Sigmoid colon (tissue), 7 donors: ENCODE results near the gene FAM149A. TPM values are rescaled to one million over a fixed set of nuclear protein-coding genes. Genes with fewer than 3 reads are reported as not detected.

Source experiments
- DNase-seq: peaks from one replicate; pipeline ENCODE4 v3.0.0-alpha.2; 2019
- H3K27ac ChIP-seq, 4 donors: fragments of 200-600 bp; sonication (generic); one replicate each; pipeline ENCODE4 v1.5.1; 2016 to 2019; ENCODE audit warnings: mild to moderate bottlenecking in 1 of 4
- H3K27me3 ChIP-seq, 3 donors: fragments of 200-600 bp; sonication (generic); one replicate each; pipeline ENCODE4 v1.5.1; 2019; ENCODE audit warnings: mild to moderate bottlenecking in 1 of 3
- H3K36me3 ChIP-seq, 4 donors: fragments of 200-600 bp; sonication (generic); one replicate each; pipeline ENCODE4 v1.5.1; 2016 to 2019
- H3K4me1 ChIP-seq, 4 donors: fragments of 200-600 bp; sonication (generic); one replicate each; pipeline ENCODE4 v1.5.1; 2017 to 2019
- H3K4me3 ChIP-seq, 4 donors: fragments of 200-600 bp; sonication (generic); one replicate each; pipeline ENCODE4 v1.5.1; 2017 to 2019; ENCODE audit warnings: mild to moderate bottlenecking in 2 of 4, moderate library complexity in 1 of 4
- H3K9me3 ChIP-seq, 4 donors: fragments of 200-600 bp in 3 of 4; sonication (generic) in 3 of 4; one replicate each; pipeline versions ENCODE4 v1.5.1 to v1.6.1; 2013 to 2019
- CTCF ChIP-seq, 4 experiments: fragments of 450-650 bp in 3 of 4; fragments of 200-600 bp in 1 of 4; IDR thresholded peaks; one replicate each; pipeline ENCODE4 v1.5.1; 2016 to 2019; ENCODE audit warnings: antibody characterized with exemption in 4 of 4, mild to moderate bottlenecking in 3 of 4, moderate library complexity in 2 of 4
- EP300 ChIP-seq, 4 donors: sonication (generic); formaldehyde crosslinking; IDR thresholded peaks; one replicate each; pipeline ENCODE4 v1.6.1; 2017; ENCODE audit warnings: antibody characterized with exemption in 4 of 4
- POLR2A ChIP-seq, 2 donors: fragments of 450-650 bp; IDR thresholded peaks; one replicate each; pipeline ENCODE4 v1.6.1; 2016; ENCODE audit warnings: antibody characterized with exemption in 2 of 2, mild to moderate bottlenecking in 2 of 2, moderate library complexity in 2 of 2
- POLR2AphosphoS5 ChIP-seq, 4 donors: sonication (generic); formaldehyde crosslinking; IDR thresholded peaks; one replicate each; pipeline ENCODE4 v1.6.1; 2017; ENCODE audit warnings: antibody characterized with exemption in 4 of 4
- WGBS, 2 donors: extraction: QIAGEN DNeasy Blood & Tissue Kit; methylation state at CpG; one replicate each; pipeline ENCODE4 v1.1.7; 2013; 5-methylcytosine and 5-hydroxymethylcytosine counted together
- intact Hi-C: fragments of 100-400 bp; cut with DNase I; formaldehyde crosslinking; loops from one replicate; pipeline ENCODE4 v1.15.1; 2023
- polyA plus RNA-seq, 3 donors: library from polyadenylated mRNA; stranded (reverse); fragments of 200-250 nt; gene quantifications; one replicate each; pipeline ENCODE4 v1.2.3, GENCODE V29; 2013
- total RNA-seq, 4 donors: library from RNA; depleted of rRNA; stranded (reverse); fragments of >200 nt; gene quantifications; one replicate each; pipeline ENCODE4 v1.1.0, GENCODE V29; 2016
- donor health status: healthy with polysubstance abuse.
- donor health status: Bipolar disorder and iron deficiency.
- donor health status: healthy.

Gene FAM149A
- total and polyA plus RNA-seq, 7 donors, result 2.8 to 26.0 (median 14.6) TPM

- Histone ChIP-seq H3K9me3 (no peaks in the 10 kb centered on the region), H3K4me1 (peaks cover 0 to 18% (median 15%) of the 10 kb centered on the region in 4 donors), H3K27ac (no peak overlapping the region), H3K36me3 (no peaks in the 10 kb centered on the region), H3K27me3 (no peaks in the 10 kb centered on the region), H3K4me3 (no peak overlapping the region)
- 79 to 91% methylated on average over 3 of the region's 3 CpGs for WGBS, 2 donors
- no peak for DNase-seq
- intact Hi-C loops, result no loop called here
- TF ChIP-seq POLR2AphosphoS5 (IDR thresholded peaks at IDR 0.05) (no peak), POLR2A (IDR thresholded peaks at IDR 0.05) (no peak), CTCF (IDR thresholded peaks at IDR 0.05) (no peak), EP300 (IDR thresholded peaks at IDR 0.05) (no peak)
Observed at GRCh38 chr4:186108391-186108790, 3.9 kb downstream of the FAM149A start.

GRCh38 chr4:186109245-186109644, 4.7 kb downstream of the FAM149A start:
- no peak for DNase-seq
- H3K27ac ChIP-seq, result no peak overlapping the region
- H3K36me3 ChIP-seq, result no peaks in the 10 kb centered on the region
- H3K9me3 ChIP-seq, result no peaks in the 10 kb centered on the region
- H3K4me3 ChIP-seq, result no peak overlapping the region
- H3K27me3 ChIP-seq, result no peaks in the 10 kb centered on the region
- no peak for TF ChIP-seq CTCF (IDR thresholded peaks at IDR 0.05)
- 84 to 85% methylated on average over 4 of the region's 4 CpGs for WGBS, 2 donors
- intact Hi-C loops, result no loop called here
- peaks cover 0 to 15% (median 13%) of the 10 kb centered on the region in 4 donors for H3K4me1 ChIP-seq

- Histone ChIP-seq H3K4me1 (no peaks in the 10 kb centered on the region), H3K27ac (no peak overlapping the region), H3K9me3 (no peaks in the 10 kb centered on the region), H3K36me3 (no peaks in the 10 kb centered on the region), H3K4me3 (no peak overlapping the region), H3K27me3 (no peaks in the 10 kb centered on the region)
- TF ChIP-seq EP300 (IDR thresholded peaks at IDR 0.05) (no peak), POLR2A (IDR thresholded peaks at IDR 0.05) (no peak), CTCF (IDR thresholded peaks at IDR 0.05) (no peak), POLR2AphosphoS5 (IDR thresholded peaks at IDR 0.05) (no peak)
- WGBS, 2 donors, result 73 to 88% methylated on average over 2 of the region's 2 CpGs
- no peak for DNase-seq
- intact Hi-C loops, result no loop called here
Observed at GRCh38 chr4:186116697-186117096, 12.2 kb downstream of the FAM149A start.

GRCh38 chr4:186118582-186118981, 14.1 kb downstream of the FAM149A start:
- Histone ChIP-seq H3K27ac (no peak overlapping the region), H3K4me3 (no peak overlapping the region), H3K27me3 (no peaks in the 10 kb centered on the region), H3K9me3 (no peaks in the 10 kb centered on the region), H3K4me1 (no peaks in the 10 kb centered on the region), H3K36me3 (no peaks in the 10 kb centered on the region)
- no peak for TF ChIP-seq POLR2AphosphoS5 (IDR thresholded peaks at IDR 0.05)
- no peak for TF ChIP-seq CTCF (IDR thresholded peaks at IDR 0.05)
- TF ChIP-seq EP300 (IDR thresholded peaks at IDR 0.05), result no peak
- no peak for TF ChIP-seq POLR2A (IDR thresholded peaks at IDR 0.05)
- DNase-seq, result no peak
- WGBS, 2 donors, result 65 to 72% methylated on average over 7 of the region's 7 CpGs
- intact Hi-C loops, result no loop called here

- no peak overlapping the region for H3K27ac ChIP-seq
- 92 to 93% methylated on average over 2 of the region's 2 CpGs for WGBS, 2 donors
- H3K36me3 ChIP-seq, result no peaks in the 10 kb centered on the region
- H3K4me1 ChIP-seq, result no peaks in the 10 kb centered on the region
- TF ChIP-seq POLR2AphosphoS5 (IDR thresholded peaks at IDR 0.05), result no peak
- no peak for TF ChIP-seq POLR2A (IDR thresholded peaks at IDR 0.05)
- TF ChIP-seq EP300 (IDR thresholded peaks at IDR 0.05), result no peak
- TF ChIP-seq CTCF (IDR thresholded peaks at IDR 0.05), result no peak
- no peaks in the 10 kb centered on the region for H3K9me3 ChIP-seq
- no peaks in the 10 kb centered on the region for H3K27me3 ChIP-seq
- no peak overlapping the region for H3K4me3 ChIP-seq
- intact Hi-C loops, result no loop called here
- DNase-seq, result no peak
Observed at GRCh38 chr4:186121057-186121456, 16.6 kb downstream of the FAM149A start.
